ENCODE results near the gene TLE5.
"Not testable (repeated sequence)": the region's sequence is repeated elsewhere in the genome, so short reads cannot be mapped to it uniquely, and the experiment has no call there.

TLE5 gene

GRCh38 chr19:3058821-3059314 lies 3.4 kb downstream of the TLE5 start:
- no peak for DNase-seq

DNA sequence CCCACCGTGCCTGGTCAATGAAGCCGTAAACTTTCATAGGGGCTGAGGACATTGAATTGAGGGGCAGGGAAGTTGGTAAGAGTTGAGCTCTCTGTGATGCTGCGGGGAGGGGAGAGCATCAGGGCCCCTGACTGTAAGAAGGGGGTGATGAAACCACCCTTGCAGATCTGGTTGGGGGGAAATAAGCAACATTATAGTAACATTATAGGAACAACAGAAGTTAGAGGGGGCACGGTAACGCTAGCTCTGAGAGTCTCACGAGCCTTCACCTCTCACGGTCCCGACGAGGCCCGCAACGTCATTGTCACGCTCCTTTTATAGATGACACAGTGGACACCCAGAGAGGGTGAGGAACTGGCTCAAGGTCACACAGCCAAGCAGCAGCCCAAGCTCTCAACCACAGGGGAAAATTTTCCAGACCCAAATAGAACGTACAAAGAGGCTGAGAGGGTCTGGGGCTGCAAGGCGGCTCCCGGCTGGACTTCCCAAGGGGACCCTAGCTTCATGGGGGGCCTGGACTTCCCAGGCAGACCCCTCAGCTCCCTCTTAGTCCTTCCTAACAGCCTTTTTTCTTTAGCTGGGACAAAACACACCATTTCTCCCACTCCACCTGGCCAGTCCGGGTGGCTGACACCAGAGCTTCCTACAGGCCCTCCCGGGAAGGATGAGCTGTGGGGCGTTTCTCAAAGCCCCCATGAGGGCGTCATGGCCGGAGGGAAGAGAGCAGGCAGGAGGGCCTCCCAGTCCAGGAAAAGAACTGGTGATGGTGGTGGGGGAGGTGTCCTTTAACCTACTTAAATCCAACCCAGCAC lies 4.1 kb downstream of the TLE5 start:
- no peak for DNase-seq

DNA sequence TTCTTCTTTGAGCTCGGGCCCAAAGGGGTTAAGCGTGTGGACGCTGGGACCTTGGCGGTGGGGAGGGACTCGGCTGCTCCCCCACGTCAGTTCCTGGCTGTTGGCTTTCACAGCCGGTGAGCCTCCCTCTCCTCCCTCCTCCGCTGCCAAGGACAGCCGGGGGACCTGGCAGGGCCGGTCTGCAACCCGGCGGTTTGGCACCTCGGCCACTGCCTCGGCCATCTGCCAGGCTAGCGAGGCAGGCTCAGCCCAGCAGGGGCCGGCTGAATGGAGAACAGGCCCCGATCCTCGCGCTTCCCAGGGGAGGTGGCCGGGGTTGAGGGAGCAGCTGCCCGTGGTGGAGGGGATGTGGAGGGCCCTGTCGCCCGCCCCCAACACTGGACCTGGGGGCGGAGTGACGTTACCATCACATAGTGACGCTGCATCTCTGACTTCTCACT lies 5.0 kb downstream of the TLE5 start:
- no peak for DNase-seq

- DNase-seq: no peak
Measured at GRCh38 chr19:3056417-3057088, 5.7 kb downstream of the TLE5 start.

DNA sequence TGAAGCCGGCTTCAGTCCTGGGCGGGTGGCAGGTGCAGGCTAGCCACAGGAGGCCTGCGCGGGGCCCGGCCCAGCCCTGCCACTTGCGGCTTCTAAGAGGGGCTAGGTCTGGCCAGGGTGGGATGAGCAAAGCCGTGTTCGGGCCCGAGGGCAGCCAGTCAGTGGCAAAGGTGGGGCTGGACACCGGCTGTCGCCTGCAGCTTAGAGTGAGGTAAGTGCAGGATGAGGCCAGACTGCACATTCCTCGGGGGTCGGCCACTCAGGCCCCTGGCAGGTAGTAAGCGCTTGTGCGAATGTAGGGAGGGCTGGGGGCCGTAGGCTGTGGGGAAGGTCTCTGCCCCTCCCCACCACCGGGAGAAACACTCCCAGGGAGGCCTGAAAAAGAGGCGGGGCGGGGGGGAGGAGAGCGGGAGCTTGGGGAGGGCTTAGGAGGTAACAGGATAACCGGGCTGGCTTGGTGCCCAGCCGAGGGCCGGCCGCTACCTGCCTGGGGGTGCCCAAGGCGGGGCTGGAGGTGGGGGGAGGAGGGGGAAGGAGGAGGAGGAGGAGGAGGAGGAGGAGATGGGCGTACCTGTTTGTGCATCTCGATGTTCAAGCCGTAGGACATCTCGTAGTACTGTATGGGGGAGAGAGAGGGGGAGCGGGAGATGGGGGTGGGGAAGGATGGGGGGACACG lies 6.4 kb downstream of the TLE5 start:
- DNase-seq: no peak

DNA sequence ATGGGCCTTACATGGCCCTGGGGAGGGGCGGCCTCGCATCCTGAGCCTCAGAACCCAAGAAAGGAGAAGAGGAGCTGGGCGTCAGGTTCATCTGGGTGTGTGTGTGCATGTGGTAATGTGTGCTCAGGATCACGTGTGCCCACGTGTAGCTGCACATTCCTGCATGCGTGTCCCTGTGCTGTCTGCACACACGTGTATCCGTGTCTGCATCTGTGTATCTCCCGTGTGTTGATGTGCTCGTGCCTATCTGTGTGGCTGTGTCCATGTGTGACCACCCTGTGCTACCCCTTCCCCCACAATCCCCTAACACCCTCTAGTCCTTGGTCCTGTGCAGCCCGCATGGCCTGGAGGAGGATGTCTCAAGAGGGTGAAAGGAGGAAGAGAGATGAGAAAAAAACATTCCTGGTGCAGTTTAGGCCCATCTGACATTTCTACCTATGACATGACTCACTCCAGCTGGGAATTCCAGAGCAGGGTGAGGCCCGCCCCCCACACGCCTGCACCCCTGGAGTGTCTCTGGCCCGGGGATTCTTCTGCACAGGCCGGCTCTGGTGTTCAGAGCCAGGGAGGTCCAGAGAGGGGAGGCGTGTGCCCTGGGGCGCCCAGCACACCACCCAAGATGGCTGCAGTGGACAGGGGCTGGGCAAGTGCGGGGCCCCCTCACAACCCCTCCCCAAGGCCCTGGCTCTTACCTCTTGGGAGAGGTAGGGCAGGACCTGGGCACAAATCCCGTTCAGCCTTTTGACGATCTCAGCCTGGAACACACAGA lies 7.1 kb downstream of the TLE5 start:
- DNase-seq: no peak

DNA sequence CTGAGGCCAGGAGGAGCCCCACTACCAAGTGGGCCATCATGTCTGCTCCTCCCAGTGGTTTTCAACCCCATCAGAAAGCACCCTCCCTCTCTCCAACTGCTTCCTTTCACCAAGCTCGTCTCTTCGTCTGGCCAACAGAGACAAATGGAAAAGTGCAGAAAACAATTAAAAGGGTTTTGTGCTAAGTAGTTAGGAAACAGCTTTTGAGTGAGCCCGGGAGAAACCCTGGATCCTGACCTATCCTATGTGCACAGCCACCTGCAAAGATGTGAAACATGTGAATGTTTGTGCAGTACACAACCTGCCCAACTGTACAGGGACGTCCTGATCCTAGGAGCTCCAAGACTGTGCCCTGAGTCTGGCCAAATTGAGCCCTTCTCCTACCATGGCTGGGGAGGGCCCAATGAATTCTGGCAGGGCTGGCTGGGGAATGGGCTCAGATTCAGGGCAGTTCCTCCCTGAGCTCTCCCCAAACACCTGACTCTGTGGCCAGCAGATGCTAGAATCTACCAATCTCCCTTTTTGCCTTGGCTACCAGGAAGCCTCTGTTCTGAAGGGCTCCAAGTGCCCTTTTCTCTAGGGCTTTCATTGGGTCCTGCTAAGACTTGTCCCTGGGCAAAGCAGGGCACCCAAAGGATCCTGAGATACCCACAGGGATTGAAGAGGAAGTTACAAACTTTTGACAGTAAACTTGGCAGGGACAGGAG lies 7.9 kb downstream of the TLE5 start:
- no peak for DNase-seq

DNA sequence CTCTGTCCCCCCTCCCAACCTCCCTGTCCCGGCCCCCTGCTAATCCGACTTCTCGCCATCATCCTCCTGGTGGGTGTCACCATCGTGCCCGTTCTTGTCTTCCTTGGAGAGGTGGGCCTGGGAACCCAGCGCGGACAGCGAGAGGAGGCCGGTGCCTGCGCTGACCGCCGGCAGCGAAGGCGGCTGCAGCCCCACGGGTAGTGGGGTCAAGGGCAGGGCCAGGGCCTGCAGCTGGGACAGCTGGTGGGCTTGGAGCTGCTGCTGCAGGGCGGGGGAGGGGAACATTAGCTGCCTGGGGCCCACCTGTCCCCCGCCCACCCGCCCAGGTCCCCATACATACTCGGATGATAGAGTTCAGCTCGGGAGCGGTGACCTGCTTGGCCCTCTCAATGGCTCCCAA lies 8.5 kb downstream of the TLE5 start:
- no peak for DNase-seq

DNA sequence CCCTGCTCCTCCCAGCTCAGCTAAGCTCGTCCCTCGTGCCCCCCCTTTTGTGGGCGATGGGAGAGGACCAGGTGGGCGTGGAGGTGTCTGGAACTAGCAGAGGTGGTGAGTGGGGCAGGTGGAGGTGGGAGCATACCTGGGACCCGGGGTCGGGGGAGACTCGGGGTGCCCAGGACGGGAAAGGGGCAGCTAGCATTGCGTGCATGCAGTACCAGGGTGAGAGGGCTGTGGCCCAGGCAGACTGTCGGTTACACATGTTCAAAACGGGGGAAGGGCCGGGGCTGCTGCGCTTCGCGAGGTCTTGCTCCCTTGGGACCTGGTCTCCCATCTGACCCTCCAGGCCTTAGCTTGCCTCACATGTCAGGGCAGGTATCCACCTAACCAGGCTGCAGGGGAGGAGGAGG lies 9.1 kb downstream of the TLE5 start:
- DNase-seq: no peak

GRCh38 chr19:3050016-3050415 lies 12.3 kb downstream of the TLE5 start:
- not testable (repeated sequence) for DNase-seq

DNA sequence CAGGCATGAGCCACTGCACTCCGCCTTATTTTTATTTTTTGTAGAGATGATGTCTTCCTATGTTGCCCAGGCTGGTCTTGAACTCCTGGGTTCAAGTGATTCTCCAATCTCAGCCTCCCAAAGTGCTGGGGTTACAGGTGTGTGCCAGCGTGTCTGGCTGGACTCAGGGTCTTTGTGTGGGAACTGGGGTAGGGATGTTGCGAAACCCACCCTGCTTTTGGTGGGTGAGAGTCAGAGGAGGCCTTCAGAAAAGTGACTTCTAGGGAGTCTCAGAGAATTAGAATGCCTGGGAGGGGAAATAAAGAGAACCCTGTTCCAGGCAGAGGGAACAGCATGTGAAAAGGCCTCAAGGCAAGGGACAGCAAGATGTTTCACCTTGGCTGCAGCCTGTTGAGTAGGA lies 13.2 kb downstream of the TLE5 start:
- no peak for DNase-seq

- DNase-seq: no peak
Measured at GRCh38 chr19:3048190-3048533, 14.1 kb downstream of the TLE5 start.

- DNase-seq: no peak
Measured at GRCh38 chr19:3047496-3048189, 14.7 kb downstream of the TLE5 start.

GRCh38 chr19:3046698-3047495 lies 15.4 kb downstream of the TLE5 start:
- DNase-seq: no peak

DNA sequence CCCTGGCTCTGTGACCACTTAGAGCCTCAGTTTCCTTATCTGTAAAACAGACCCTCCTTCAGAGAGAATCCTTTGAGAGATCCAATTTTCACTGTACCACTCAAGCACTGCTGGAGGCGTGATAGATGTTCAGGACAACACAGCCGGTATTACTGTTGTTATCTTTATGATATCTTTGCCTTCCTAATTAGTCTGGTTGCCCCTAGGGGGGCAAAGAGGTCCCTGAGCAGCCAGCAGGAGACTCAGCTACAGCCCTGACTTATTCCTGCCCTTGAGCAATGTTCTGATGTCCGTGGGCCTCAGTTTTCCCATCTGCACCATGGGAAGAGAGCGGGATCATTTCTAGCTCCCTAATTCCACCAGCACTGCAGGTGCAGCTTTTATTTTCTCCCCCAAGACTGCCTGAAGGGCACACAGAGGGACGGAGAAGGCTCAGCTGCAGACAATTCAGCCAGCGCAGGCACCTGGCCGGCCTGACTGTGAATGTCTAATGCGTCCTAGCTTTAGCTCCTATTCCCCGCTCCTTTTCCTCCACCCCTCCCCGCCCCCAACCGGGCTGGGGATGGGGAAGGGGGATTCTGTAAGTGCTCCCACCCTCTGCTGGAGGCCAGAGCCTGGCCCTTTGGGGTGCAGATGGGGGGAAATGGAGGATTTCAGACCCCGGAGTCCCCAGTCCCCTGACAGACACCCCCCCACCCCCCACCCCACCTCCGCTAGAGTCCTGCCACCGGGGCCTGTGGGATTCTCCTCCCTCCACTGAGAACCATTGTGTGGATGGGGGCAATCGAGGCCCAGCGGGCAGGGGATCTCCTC lies 16.2 kb downstream of the TLE5 start:
- DNase-seq: no peak

GRCh38 chr19:3045191-3045590 lies 17.1 kb downstream of the TLE5 start:
- DNase-seq: no peak

GRCh38 chr19:3042621-3043267 lies 19.6 kb downstream of the TLE5 start:
- DNase-seq: no peak

- DNase-seq: no peak
Measured at GRCh38 chr19:3041761-3042620, 20.3 kb downstream of the TLE5 start.

All from NK-92 treated with Interleukin-12 subunit alpha and Interleukin-12 subunit beta, amount 100 ng/mL, for 24 hours (cell line).